GM12875 (cell line): ENCODE measurements around the gene UST.

Experiments
- H3K4me3 ChIP-seq: one replicate; pipeline ENCODE4 v1.5.1; 2011; ENCODE audit warnings: low read depth, low read length, control low read depth
- TF ChIP-seq, protein P1 (sequence below): IDR thresholded peaks from 2 replicates; pipeline ENCODE4 v1.5.1; 2011; ENCODE audit warnings: low read depth, mild to moderate bottlenecking, control low read depth, inconsistent platforms, low read length, moderate library complexity, borderline replicate concordance; ENCODE audit not compliant: insufficient read depth

Gene UST

GRCh38 chr6:148827416-148828045, 80.7 kb downstream of the UST start:
- no peak overlapping the region for H3K4me3 ChIP-seq
- TF ChIP-seq, protein P1, sequence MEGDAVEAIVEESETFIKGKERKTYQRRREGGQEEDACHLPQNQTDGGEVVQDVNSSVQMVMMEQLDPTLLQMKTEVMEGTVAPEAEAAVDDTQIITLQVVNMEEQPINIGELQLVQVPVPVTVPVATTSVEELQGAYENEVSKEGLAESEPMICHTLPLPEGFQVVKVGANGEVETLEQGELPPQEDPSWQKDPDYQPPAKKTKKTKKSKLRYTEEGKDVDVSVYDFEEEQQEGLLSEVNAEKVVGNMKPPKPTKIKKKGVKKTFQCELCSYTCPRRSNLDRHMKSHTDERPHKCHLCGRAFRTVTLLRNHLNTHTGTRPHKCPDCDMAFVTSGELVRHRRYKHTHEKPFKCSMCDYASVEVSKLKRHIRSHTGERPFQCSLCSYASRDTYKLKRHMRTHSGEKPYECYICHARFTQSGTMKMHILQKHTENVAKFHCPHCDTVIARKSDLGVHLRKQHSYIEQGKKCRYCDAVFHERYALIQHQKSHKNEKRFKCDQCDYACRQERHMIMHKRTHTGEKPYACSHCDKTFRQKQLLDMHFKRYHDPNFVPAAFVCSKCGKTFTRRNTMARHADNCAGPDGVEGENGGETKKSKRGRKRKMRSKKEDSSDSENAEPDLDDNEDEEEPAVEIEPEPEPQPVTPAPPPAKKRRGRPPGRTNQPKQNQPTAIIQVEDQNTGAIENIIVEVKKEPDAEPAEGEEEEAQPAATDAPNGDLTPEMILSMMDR: no peak

DNA sequence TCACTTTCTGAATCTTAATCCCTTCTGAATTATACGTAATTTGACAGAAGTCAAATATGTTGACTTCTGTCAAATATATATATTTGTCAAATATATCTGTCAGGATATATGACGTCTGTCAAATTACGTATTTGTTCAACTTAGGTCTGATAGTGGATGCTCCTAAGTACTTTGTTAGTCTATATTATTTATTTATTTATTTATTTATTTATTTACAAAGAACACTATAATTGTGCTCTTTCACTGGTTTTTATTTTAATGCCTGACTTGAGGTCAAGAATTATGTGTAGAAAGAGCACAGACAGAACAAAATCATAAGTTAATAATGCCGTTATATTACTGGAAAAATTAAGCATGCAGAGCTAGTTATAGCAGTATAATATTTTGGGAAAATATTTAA, 81.2 kb downstream of the UST start:
- no peak overlapping the region for H3K4me3 ChIP-seq
- TF ChIP-seq, protein P1: no peak

- no peak overlapping the region for H3K4me3 ChIP-seq
- TF ChIP-seq, protein P1: no peak
Measured at GRCh38 chr6:148829415-148830101, 82.7 kb downstream of the UST start.

DNA sequence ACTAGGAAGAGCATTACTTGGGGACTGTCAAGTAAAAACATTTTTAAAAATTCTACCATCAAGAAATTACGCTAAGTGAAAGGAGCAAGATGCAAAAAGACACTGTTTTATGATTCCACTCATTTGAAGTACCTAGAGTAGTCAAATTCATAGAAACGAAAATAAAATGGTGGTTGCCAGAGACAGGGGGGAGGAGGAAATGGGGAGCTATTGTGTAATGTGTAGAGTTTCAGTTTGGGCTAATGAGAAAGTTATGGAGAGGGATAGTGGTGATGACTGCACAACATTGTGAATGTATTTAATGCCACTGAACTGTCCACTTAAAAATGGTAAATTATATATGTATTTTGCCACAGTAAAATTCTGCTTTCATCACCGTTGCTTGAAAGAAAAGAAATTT, 83.8 kb downstream of the UST start:
- H3K4me3 ChIP-seq: no peak overlapping the region
- TF ChIP-seq, protein P1: no peak

- TF ChIP-seq, protein P1: no peak
- H3K4me3 ChIP-seq: no peak overlapping the region
Measured at GRCh38 chr6:148831064-148831463, 84.2 kb downstream of the UST start.

DNA sequence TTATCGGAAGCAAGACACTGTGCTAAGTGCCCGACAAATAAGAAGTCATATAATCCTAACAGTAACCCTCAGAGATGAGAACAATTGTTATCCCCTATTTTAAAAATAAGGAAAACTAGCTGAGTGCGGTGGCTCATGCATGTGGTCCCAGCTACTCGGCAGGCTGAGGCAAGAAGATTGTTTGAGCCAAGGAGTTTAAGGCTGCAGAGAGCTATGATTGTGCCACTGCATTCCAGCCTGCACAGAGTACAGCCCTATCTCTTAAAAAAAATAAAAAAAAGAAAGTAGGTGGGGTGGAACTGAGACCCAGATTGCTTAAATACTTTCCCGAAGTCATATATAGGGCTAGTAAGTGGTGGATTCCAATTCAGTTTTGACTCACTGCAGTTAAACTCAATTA, 84.7 kb downstream of the UST start:
- H3K4me3 ChIP-seq: no peak overlapping the region
- TF ChIP-seq, protein P1: no peak

- TF ChIP-seq, protein P1: no peak
- no peak overlapping the region for H3K4me3 ChIP-seq
Measured at GRCh38 chr6:148835920-148836441, 89.2 kb downstream of the UST start.
